ENCODE results near the gene TNIP3.

GRCh38 chr4:121208244-121209007 is 44.3 kb upstream of the TNIP3 start:
- TF ChIP-seq EZH2 (IDR thresholded peaks at IDR 0.05; ENCODE audit: borderline replicate concordance, insufficient read depth, low read depth, low read length, poor library complexity, severe bottlenecking) (no peak), CTCF (IDR thresholded peaks at IDR 0.05) (no peak)
